GM20000 (cell line): ENCODE data around the gene TSPEAR.

Source experiments
- DNase-seq: peaks from one replicate; pipeline ENCODE4 v3.0.0; 2012; ENCODE audit warnings: low spot score
- CTCF ChIP-seq: IDR thresholded peaks from 2 replicates; pipeline ENCODE4 v1.5.1; 2012; ENCODE audit warnings: mild to moderate bottlenecking, control low read depth; ENCODE audit errors: extremely low read depth, missing control alignments

The TSPEAR gene

GRCh38 chr21:44732956-44733355, 21.6 kb upstream of the TSPEAR start:
- no peak for TF ChIP-seq CTCF
- DNase-seq: no peak

GRCh38 chr21:44732263-44732662, 20.9 kb upstream of the TSPEAR start:
- DNase-seq: no peak
- TF ChIP-seq CTCF: no peak

GRCh38 chr21:44730951-44731579, 19.7 kb upstream of the TSPEAR start:
- DNase-seq: no peak

GRCh38 chr21:44730028-44730395, 18.6 kb upstream of the TSPEAR start:
- no peak for TF ChIP-seq CTCF
- DNase-seq: no peak

More at GRCh38 chr21:44730951-44731579, 19.7 kb upstream of the TSPEAR start:
- TF ChIP-seq CTCF: no peak

GRCh38 chr21:44729336-44730027, 18.1 kb upstream of the TSPEAR start:
- no peak for DNase-seq
- no peak for TF ChIP-seq CTCF

GRCh38 chr21:44728716-44729115, 17.3 kb upstream of the TSPEAR start:
- no peak for DNase-seq
- TF ChIP-seq CTCF: no peak

- TF ChIP-seq CTCF: no peak
- DNase-seq: no peak
Measured at GRCh38 chr21:44727757-44728156, 16.4 kb upstream of the TSPEAR start.
